H1 (cell line): Measurements from ENCODE around the gene PFKP. TPM values are rescaled to one million over a fixed set of nuclear protein-coding genes. Genes with fewer than 3 reads are reported as not detected.

Source experiments
- CTCF ChIA-PET: fragments of 300-600 bp; sonication (Branson Sonifier 250); formaldehyde crosslinking; loops from one replicate; lab custom pipeline; 2021; ENCODE audit not compliant: partially characterized antibody; lab: Charles Lee
- POLR2A ChIA-PET: fragments of 300-600 bp; sonication (Branson Sonifier 250); formaldehyde crosslinking; loops from one replicate; lab custom pipeline; 2021; ENCODE audit warnings: inconsistent platforms; ENCODE audit not compliant: partially characterized antibody; lab: Charles Lee
- DNase-seq, 2 experiments: peaks; one replicate each; pipeline versions ENCODE4 v3.0.0 to v3.0.0-alpha.2; 2010 to 2022; ENCODE audit warnings: low spot score in 2 of 2, low read depth in 1 of 2, mixed read lengths in 1 of 2
- FAIRE-seq: peaks from 2 replicates; lab custom pipeline; 2011; peaks lifted over from hg19 to GRCh38; lab: Jason Lieb, UNC
- H2AFZ ChIP-seq: 2 replicates; pipeline ENCODE4 v1.8.1; 2012; ENCODE audit warnings: low read length, inconsistent platforms
- H2AK5ac ChIP-seq: 2 replicates; pipeline ENCODE4 v1.6.1; 2013; ENCODE audit warnings: low read depth, low read length
- H2BK120ac ChIP-seq: replicated peaks from 2 replicates; pipeline ENCODE3; 2013; ENCODE audit warnings: low read depth, low read length, inconsistent platforms
- H2BK12ac ChIP-seq: 2 replicates; pipeline ENCODE4 v1.6.1; 2013; ENCODE audit warnings: low read depth, low read length
- H2BK15ac ChIP-seq: 2 replicates; pipeline ENCODE4 v1.6.1; 2013; ENCODE audit warnings: low read length
- H2BK20ac ChIP-seq: 2 replicates; pipeline ENCODE4 v1.6.1; 2013; ENCODE audit warnings: low read length
- H2BK5ac ChIP-seq: 2 replicates; pipeline ENCODE4 v1.6.1; 2013; ENCODE audit warnings: low read depth, low read length
- H3K14ac ChIP-seq: 2 replicates; pipeline ENCODE4 v1.6.1; 2013; ENCODE audit warnings: inconsistent platforms; ENCODE audit not compliant: insufficient read length
- H3K18ac ChIP-seq: 2 replicates; pipeline ENCODE4 v1.6.1; 2013; ENCODE audit warnings: low read length; ENCODE audit errors: extremely low read depth
- H3K23ac ChIP-seq: 2 replicates; pipeline ENCODE4 v1.6.1; 2013; ENCODE audit warnings: inconsistent platforms; ENCODE audit not compliant: insufficient read length
- H3K23me2 ChIP-seq: 2 replicates; pipeline ENCODE4 v1.6.1; 2013; ENCODE audit warnings: low read depth, low read length
- H3K27ac ChIP-seq: 2 replicates; pipeline ENCODE4 v1.6.1; 2011; ENCODE audit warnings: low read depth, low read length, inconsistent platforms
- H3K27me3 ChIP-seq, 4 experiments: replicated peaks in 1 of 4; 1 replicate in 1 of 4; 2 replicates in 3 of 4; pipeline versions ENCODE4 v1.6.1 to v1.8.1; 2011 to 2013; ENCODE audit warnings: low read length in 3 of 4, mild to moderate bottlenecking in 3 of 4, inconsistent platforms in 2 of 4, mixed read lengths in 2 of 4, moderate library complexity in 1 of 4; ENCODE audit not compliant: control insufficient read depth in 3 of 4, insufficient read depth in 3 of 4; ENCODE audit errors: extremely low read depth in 1 of 4
- H3K36me3 ChIP-seq, 4 experiments: 2 replicates each; pipeline versions ENCODE4 v1.6.1 to v1.8.1; 2011 to 2013; ENCODE audit warnings: mild to moderate bottlenecking in 4 of 4, low read length in 3 of 4, moderate library complexity in 2 of 4, control low read depth in 1 of 4, inconsistent platforms in 1 of 4; ENCODE audit not compliant: insufficient read depth in 4 of 4, control insufficient read depth in 2 of 4
- H3K4ac ChIP-seq: replicated peaks from 2 replicates; pipeline ENCODE3; 2013; ENCODE audit warnings: low read length, low read depth, mixed read lengths, inconsistent platforms; ENCODE audit not compliant: insufficient read length
- H3K4me1 ChIP-seq, 4 experiments: replicated peaks in 1 of 4; 1 replicate in 1 of 4; 2 replicates in 3 of 4; pipeline versions ENCODE4 v1.6.1 to v1.8.1; 2011 to 2013; ENCODE audit warnings: low read length in 3 of 4, inconsistent platforms in 2 of 4, mixed read lengths in 1 of 4; ENCODE audit not compliant: insufficient read depth in 4 of 4, control insufficient read depth in 3 of 4
- H3K4me2 ChIP-seq, 2 experiments: 2 replicates each; pipeline versions ENCODE4 v1.6.1 to v1.8.1; 2011 to 2013; ENCODE audit warnings: low read depth in 2 of 2, low read length in 2 of 2, control low read depth in 1 of 2, inconsistent platforms in 1 of 2, mild to moderate bottlenecking in 1 of 2; ENCODE audit not compliant: insufficient read depth in 1 of 2
- H3K4me3 ChIP-seq, 4 experiments: fragments of 200-600, 300-600 bp in 1 of 4; sonication (generic), shearing (Covaris generic), sonication (Bioruptor Twin) in 1 of 4; 2 replicates each; pipeline versions ENCODE4 v1.5.1 to v1.8.1; 2011 to 2016; ENCODE audit warnings: low read length in 4 of 4, low read depth in 3 of 4, control low read depth in 2 of 4, inconsistent platforms in 2 of 4, mild to moderate bottlenecking in 2 of 4, mixed read lengths in 1 of 4, moderate library complexity in 1 of 4; ENCODE audit not compliant: insufficient read depth in 2 of 4; ENCODE audit errors: extremely low read depth in 1 of 4
- H3K56ac ChIP-seq: replicated peaks from 2 replicates; pipeline ENCODE3; 2013; ENCODE audit warnings: low read depth, mild to moderate bottlenecking, mixed read lengths, low read length, inconsistent platforms; ENCODE audit not compliant: insufficient read length
- H3K79me1 ChIP-seq: 2 replicates; pipeline ENCODE4 v1.6.1; 2013; ENCODE audit warnings: low read depth, low read length, control low read depth
- H3K79me2 ChIP-seq, 2 experiments: 2 replicates each; pipeline versions ENCODE4 v1.6.1 to v1.8.1; 2012 to 2013; ENCODE audit warnings: low read length in 2 of 2, mild to moderate bottlenecking in 2 of 2, inconsistent platforms in 1 of 2; ENCODE audit not compliant: insufficient read depth in 2 of 2, control insufficient read depth in 1 of 2
- H3K9ac ChIP-seq, 4 experiments: replicated peaks in 1 of 4; 1 replicate in 1 of 4; 2 replicates in 3 of 4; pipeline versions ENCODE4 v1.6.1 to v1.8.1; 2011 to 2013; ENCODE audit warnings: low read depth in 3 of 4, low read length in 3 of 4, control low read depth in 2 of 4, mild to moderate bottlenecking in 2 of 4, moderate library complexity in 2 of 4, inconsistent platforms in 1 of 4; ENCODE audit errors: extremely low read depth in 1 of 4
- H3K9me3 ChIP-seq, 2 experiments: 2 replicates each; pipeline versions ENCODE4 v1.6.1 to v1.8.1; 2012 to 2013; ENCODE audit warnings: mild to moderate bottlenecking in 2 of 2, moderate library complexity in 2 of 2, control low read depth in 1 of 2, inconsistent platforms in 1 of 2, low read depth in 1 of 2, low read length in 1 of 2, mixed read lengths in 1 of 2; ENCODE audit not compliant: insufficient read depth in 2 of 2
- H4K20me1 ChIP-seq, 2 experiments: replicated peaks in 1 of 2; 2 replicates each; pipeline versions ENCODE3 to v1.8.1; 2011 to 2013; ENCODE audit warnings: inconsistent platforms in 2 of 2, low read length in 2 of 2, mild to moderate bottlenecking in 1 of 2; ENCODE audit not compliant: insufficient read depth in 2 of 2, control insufficient read depth in 1 of 2
- H4K5ac ChIP-seq: 2 replicates; pipeline ENCODE4 v1.6.1; 2013; ENCODE audit warnings: low read length, low read depth, mixed read lengths, inconsistent platforms; ENCODE audit not compliant: insufficient read length
- H4K8ac ChIP-seq: 2 replicates; pipeline ENCODE4 v1.8.0; 2013; ENCODE audit warnings: mild to moderate bottlenecking, moderate library complexity, low read length, inconsistent platforms; ENCODE audit not compliant: insufficient read depth; ENCODE audit errors: extremely low read depth
- H4K91ac ChIP-seq: replicated peaks from 2 replicates; pipeline ENCODE3; 2013; ENCODE audit warnings: low read length, mixed read lengths, inconsistent platforms; ENCODE audit not compliant: insufficient read length
- ASH2L ChIP-seq: fragments of 200-600, 300-600 bp; sonication (generic); IDR thresholded peaks from one replicate; pipeline ENCODE4 v1.7.1; 2017; ENCODE audit warnings: low read length
- BACH1 ChIP-seq: IDR thresholded peaks from 2 replicates; pipeline ENCODE4 v1.6.1; 2012; ENCODE audit warnings: low read length, improper control_type of control experiment
- CEBPB ChIP-seq: IDR thresholded peaks from 2 replicates; pipeline ENCODE4 v1.6.1; 2012; ENCODE audit warnings: low read depth, low read length
- CHD2 ChIP-seq: IDR thresholded peaks from 2 replicates; pipeline ENCODE4 v1.6.1; 2012; ENCODE audit warnings: low read length, improper control_type of control experiment
- FOSL1 ChIP-seq: IDR thresholded peaks from 2 replicates; pipeline ENCODE4 v1.6.1; 2011; ENCODE audit warnings: mild to moderate bottlenecking, low read depth, low read length, moderate library complexity; ENCODE audit not compliant: insufficient read depth
- HDAC6 ChIP-seq: IDR thresholded peaks from one replicate; pipeline ENCODE4 v1.7.1; 2012; ENCODE audit warnings: low read depth, mild to moderate bottlenecking, inconsistent platforms, low read length, moderate library complexity
- JUN ChIP-seq: IDR thresholded peaks from 2 replicates; pipeline ENCODE4 v1.6.1; 2011; ENCODE audit warnings: low read depth, mild to moderate bottlenecking, improper control_type of control experiment, low read length
- MAFK ChIP-seq: IDR thresholded peaks from 2 replicates; pipeline ENCODE4 v1.6.1; 2012; ENCODE audit warnings: low read depth, mild to moderate bottlenecking, improper control_type of control experiment, low read length
- PHF8 ChIP-seq: fragments of 200-600 bp; sonication (generic); conservative IDR thresholded peaks from 2 replicates; pipeline ENCODE4 v1.7.1; 2012; ENCODE audit warnings: low read depth, mild to moderate bottlenecking, inconsistent platforms, low read length, moderate library complexity
- POLR2AphosphoS5 ChIP-seq: IDR thresholded peaks from 2 replicates; pipeline ENCODE4 v1.6.1; 2011; ENCODE audit warnings: low read depth, low read length
- TAF7 ChIP-seq: optimal IDR thresholded peaks from 2 replicates; pipeline ENCODE3; 2011; ENCODE audit warnings: low read depth, mild to moderate bottlenecking, inconsistent platforms, low read length, moderate library complexity, borderline replicate concordance
- USF2 ChIP-seq: IDR thresholded peaks from 2 replicates; pipeline ENCODE4 v1.6.1; 2011; ENCODE audit warnings: low read length, improper control_type of control experiment
- WGBS, 2 experiments: shearing (Covaris generic) in 1 of 2; methylation state at CpG; one replicate each; pipeline versions ENCODE4 v1.1.6 to v1.1.7; 2013 to 2015; ENCODE audit warnings: low lambda C conversion rate in 2 of 2, mixed read lengths in 2 of 2, inconsistent platforms in 1 of 2, low coverage in 1 of 2, missing lambda C conversion rate in 1 of 2; ENCODE audit not compliant: insufficient replicate concordance in 2 of 2, insufficient coverage in 1 of 2, insufficient read length in 1 of 2; ENCODE audit errors: extremely low coverage in 1 of 2, missing lambda C conversion rate in 1 of 2; 5-methylcytosine and 5-hydroxymethylcytosine counted together
- polyA plus RNA-seq, 7 experiments: library from polyadenylated mRNA; depleted of rRNA in 3 of 7; stranded (reverse) in 5 of 7; unstranded in 2 of 7; fragments of >200 nt in 5 of 7; fragments of 200-250 nt in 2 of 7; gene quantifications; 1 replicate in 5 of 7; 2 replicates in 1 of 7; 4 replicates in 1 of 7; pipeline versions ENCODE4 v1.2.1 to v1.2.3, GENCODE V29; 2011 to 2013; ENCODE audit warnings: missing spikeins in 2 of 7, mixed read lengths in 2 of 7
- total RNA-seq: library from RNA; stranded (reverse); fragmentation: NEBNext Ultra II Directional; extraction: Animal tissue kit (Norgen Biotek cat#: 25700); gene quantifications from 2 replicates; pipeline ENCODE4 v1.2.1, GENCODE V29; 2021

Gene PFKP
- total and polyA plus RNA-seq, 2 of the 8 experiments (the other 6 are each of a cell fraction or from before 2014, with no cell fraction given): 51.2 to 128 TPM

- Histone ChIP-seq H4K20me1 (peaks cover 3 to 17% of the 10 kb centered on the region in 2 experiments), H3K9me3 (no peaks in the 10 kb centered on the region), H3K79me1 (peaks cover 8% of the 10 kb centered on the region), H3K4me2 (peak overlapping the region in 1 of 2 experiments; percentile 33; a peak in 2 of 4 replicates), H3K18ac (no peak overlapping the region), H2BK120ac (no peak overlapping the region), H3K23ac (no peak overlapping the region), H3K56ac (no peak overlapping the region), H3K14ac (no peak overlapping the region), H2AFZ (no peak overlapping the region), H4K91ac (no peak overlapping the region), H2BK15ac (no peak overlapping the region), H2BK5ac (peak overlapping the region; percentile 21; the same call in 1 of the 2 replicates), H2AK5ac (no peak overlapping the region), H2BK12ac (no peak overlapping the region), H3K36me3 (peaks cover 20 to 75% (median 47%) of the 10 kb centered on the region in 4 experiments), H3K4me1 (peaks cover 0 to 4% (median 0%) of the 10 kb centered on the region in 4 experiments; a peak in 1 of 7 replicates), H3K4ac (no peak overlapping the region), H4K5ac (no peak overlapping the region), H3K23me2 (peaks cover 4% of the 10 kb centered on the region; the same call in 1 of the 2 replicates), H2BK20ac (no peak overlapping the region), H3K4me3 (no peak overlapping the region), H3K79me2 (peaks cover 0 to 20% of the 10 kb centered on the region in 2 experiments; a peak in 3 of 4 replicates), H3K27ac (no peak overlapping the region), H4K8ac (no peak overlapping the region), H3K27me3 (no peaks in the 10 kb centered on the region), H3K9ac (no peak overlapping the region; a peak in 1 of 7 replicates)
- WGBS, 2 experiments: 86% methylated on average over 19 of the region's 19 CpGs; no CpG with 5 or more reads in 1 of the 2 experiments
- FAIRE-seq (no peak), DNase-seq (no peak)
- ChIA-PET CTCF (interaction anchor here (1.2 kb wide), 1 partner anchor 23 kb away, joined by 3 read pairs; no protein-coding TSS in a partner anchor), POLR2A (interaction anchor here (0.8 to 3.7 kb wide), 2 partner anchors 10 to 22 kb away, joined by 3 to 18 read pairs; no protein-coding TSS in a partner anchor)
- TF ChIP-seq TAF7 (no peak), HDAC6 (no peak), USF2 (no peak), PHF8 (no peak), CHD2 (no peak), FOSL1 (no peak), CEBPB (no peak), MAFK (no peak), POLR2AphosphoS5 (no peak), BACH1 (no peak), ASH2L (no peak), JUN (no peak)
These were observed 35.5 kb downstream of the PFKP start for GRCh38 chr10:3102720-3103427.
